ENCODE data around the gene SLC26A2. TPM values are rescaled to one million over a fixed set of nuclear protein-coding genes. Genes with fewer than 3 reads are reported as not detected.

The SLC26A2 gene
- total and polyA plus RNA-seq, 10 of the 15 experiments (the other 5 are each of a cell fraction or from before 2014, with no cell fraction given), result 1.7 to 6.4 (median 4.2) TPM

DNA sequence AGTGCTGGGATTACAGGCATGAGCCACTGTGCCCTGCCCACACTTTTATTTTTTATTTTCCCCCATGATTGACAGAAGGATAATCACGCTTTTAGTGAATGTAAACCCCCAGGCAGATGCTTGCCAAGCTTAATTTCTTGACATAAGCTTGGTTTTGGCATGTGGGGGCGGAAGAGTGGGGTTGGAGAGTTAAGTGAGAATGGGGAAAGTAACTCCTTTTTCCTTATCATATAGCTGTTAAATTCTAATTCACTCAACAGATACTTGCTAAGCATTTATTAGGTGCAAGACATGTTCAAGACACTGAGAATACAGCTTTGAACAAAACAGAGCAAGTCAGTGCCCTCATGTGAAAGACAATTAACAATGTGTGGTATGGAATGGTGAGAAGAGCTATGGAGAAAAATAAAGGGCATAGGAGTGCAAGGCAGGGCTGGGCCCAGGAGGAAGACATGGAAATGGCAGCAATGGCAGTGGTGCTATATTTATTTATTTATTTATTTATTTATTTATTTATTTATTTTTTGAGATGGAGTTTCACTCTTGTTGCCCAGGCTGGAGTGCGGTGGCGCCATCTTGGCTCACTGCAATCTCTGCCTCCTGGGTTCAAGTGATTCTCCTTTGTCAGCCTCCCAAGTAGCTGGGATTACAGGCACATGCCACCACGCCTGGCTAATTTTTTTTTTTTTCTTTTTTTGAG lies 2.2 kb downstream of the SLC26A2 start:
- in situ Hi-C loops (cut with MboI), result no loop called here
- SMC1A ChIA-PET (ENCODE audit: uncharacterized antibody, unreplicated experiment), result interaction anchor here (0.7 to 2.7 kb wide), 15 partner anchors 9 to 326 kb away, joined by 3 to 20 read pairs (median 5); partner anchors contain the start of gene TIGD6
- FAIRE-seq, result no peak

GRCh38 chr5:149963729-149964128 lies 3.2 kb downstream of the SLC26A2 start:
- ATAC-seq (no peak), DNase-seq (ENCODE audit: low read depth, low spot score) (no peak), FAIRE-seq (no peak)
- Histone ChIP-seq H3K79me2 (ENCODE audit: control insufficient read depth, insufficient read depth, low read length) (no peaks in the 10 kb centered on the region), H3K9ac (ENCODE audit: control insufficient read depth, insufficient read depth, low read length) (no peak overlapping the region), H3K4me1 (ENCODE audit: control insufficient read depth, insufficient read depth, low read length) (peaks cover 12% of the 10 kb centered on the region), H3K36me3 (ENCODE audit: control insufficient read depth in 2 of 2, insufficient read depth in 2 of 2, low read length in 1 of 2) (no peaks in the 10 kb centered on the region), H3K27me3 (replicated peaks in 1 of 2; ENCODE audit: control insufficient read depth in 2 of 2, insufficient read depth in 2 of 2, low read length in 1 of 2) (no peaks in the 10 kb centered on the region), H3K4me2 (ENCODE audit: control insufficient read depth, insufficient read depth) (no peak overlapping the region), H2AFZ (ENCODE audit: control insufficient read depth, low read depth, low read length) (no peak overlapping the region), H3K4me3 (no peak overlapping the region), H3K27ac (ENCODE audit: control insufficient read depth, insufficient read depth) (no peak overlapping the region), H3K9me3 (replicated peaks; ENCODE audit: control insufficient read depth, insufficient read depth, low read length) (no peaks in the 10 kb centered on the region), H4K20me1 (ENCODE audit: control insufficient read depth, insufficient read depth) (no peaks in the 10 kb centered on the region)
- ChIA-PET RAD21 (ENCODE audit: unreplicated experiment) (interaction anchor here (1.5 kb wide), 1 partner anchor 130 kb away, joined by 4 read pairs; no protein-coding TSS in a partner anchor), SMC1A (ENCODE audit: uncharacterized antibody, unreplicated experiment) (interaction anchor here (1.2 to 2.7 kb wide), 2 partner anchors 8 to 111 kb away, joined by 4 to 11 read pairs; no protein-coding TSS in a partner anchor), CTCF (interaction anchor here (1.2 to 3.3 kb wide), 2 partner anchors 27 to 111 kb away, joined by 3 to 45 read pairs; no protein-coding TSS in a partner anchor), POLR2A (no interaction called here)
- intact Hi-C loops (cut with micrococcal nuclease; ENCODE audit: unreplicated experiment), result loop anchor here (10.0 kb wide), 1 partner anchor 229 kb away; the partner anchor contains the start of gene PPARGC1B
- in situ Hi-C loops (cut with MboI), result no loop called here
- no TSS peak for BruUV-seq (replicated peaks)
- WGBS (ENCODE audit: insufficient coverage, insufficient replicate concordance, low lambda C conversion rate, missing lambda C conversion rate), result 97% methylated on average over 2 of the region's 3 CpGs
- TF ChIP-seq RBBP5 (conservative IDR thresholded peaks at IDR 0.05), result no peak
- TF ChIP-seq SREBF1 (IDR thresholded peaks at IDR 0.05; ENCODE audit: low read length), result no peak
- TF ChIP-seq POLR2A (IDR thresholded peaks at IDR 0.05; ENCODE audit: low read depth, low read length), result no peak
- TF ChIP-seq, protein P1, sequence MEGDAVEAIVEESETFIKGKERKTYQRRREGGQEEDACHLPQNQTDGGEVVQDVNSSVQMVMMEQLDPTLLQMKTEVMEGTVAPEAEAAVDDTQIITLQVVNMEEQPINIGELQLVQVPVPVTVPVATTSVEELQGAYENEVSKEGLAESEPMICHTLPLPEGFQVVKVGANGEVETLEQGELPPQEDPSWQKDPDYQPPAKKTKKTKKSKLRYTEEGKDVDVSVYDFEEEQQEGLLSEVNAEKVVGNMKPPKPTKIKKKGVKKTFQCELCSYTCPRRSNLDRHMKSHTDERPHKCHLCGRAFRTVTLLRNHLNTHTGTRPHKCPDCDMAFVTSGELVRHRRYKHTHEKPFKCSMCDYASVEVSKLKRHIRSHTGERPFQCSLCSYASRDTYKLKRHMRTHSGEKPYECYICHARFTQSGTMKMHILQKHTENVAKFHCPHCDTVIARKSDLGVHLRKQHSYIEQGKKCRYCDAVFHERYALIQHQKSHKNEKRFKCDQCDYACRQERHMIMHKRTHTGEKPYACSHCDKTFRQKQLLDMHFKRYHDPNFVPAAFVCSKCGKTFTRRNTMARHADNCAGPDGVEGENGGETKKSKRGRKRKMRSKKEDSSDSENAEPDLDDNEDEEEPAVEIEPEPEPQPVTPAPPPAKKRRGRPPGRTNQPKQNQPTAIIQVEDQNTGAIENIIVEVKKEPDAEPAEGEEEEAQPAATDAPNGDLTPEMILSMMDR (IDR thresholded peaks at IDR 0.05 in 2 of 3, conservative IDR thresholded peaks at IDR 0.05 in 1 of 3; ENCODE audit: control insufficient read depth in 2 of 3, extremely low read depth in 1 of 3, insufficient read depth in 1 of 3, low read depth in 3 of 3, low read length in 3 of 3), result no peak
- no peak for TF ChIP-seq ATF7 (IDR thresholded peaks at IDR 0.05; ENCODE audit: low read depth)
- TF ChIP-seq ZBTB33 (IDR thresholded peaks at IDR 0.05), result no peak
- no peak for TF ChIP-seq RAD21 (IDR thresholded peaks at IDR 0.05; ENCODE audit: insufficient read depth, low read depth, low read length)
- no peak for TF ChIP-seq BRCA1 (IDR thresholded peaks at IDR 0.05; ENCODE audit: low read depth, low read length)
- TF ChIP-seq ZNF207 (IDR thresholded peaks at IDR 0.05; ENCODE audit: borderline replicate concordance), result no peak
- TF ChIP-seq MTA2 (IDR thresholded peaks at IDR 0.05; ENCODE audit: low read depth), result no peak
- TF ChIP-seq MYB (IDR thresholded peaks at IDR 0.05; ENCODE audit: borderline replicate concordance, low read depth, low read length), result no peak
- no peak for TF ChIP-seq RB1 (IDR thresholded peaks at IDR 0.05; ENCODE audit: borderline replicate concordance)

More for the DNA sequence above, 2.2 kb downstream of the SLC26A2 start:
- ATAC-seq, result no peak
- WGBS (ENCODE audit: insufficient coverage, insufficient replicate concordance, low lambda C conversion rate, missing lambda C conversion rate), result 99% methylated on average over 5 of the region's 5 CpGs
- Histone ChIP-seq H3K4me1 (ENCODE audit: control insufficient read depth, insufficient read depth, low read length) (peaks cover 12% of the 10 kb centered on the region), H3K4me3 (no peak overlapping the region), H3K36me3 (ENCODE audit: control insufficient read depth in 2 of 2, insufficient read depth in 2 of 2, low read length in 1 of 2) (no peaks in the 10 kb centered on the region), H3K27ac (ENCODE audit: control insufficient read depth, insufficient read depth) (no peak overlapping the region), H4K20me1 (ENCODE audit: control insufficient read depth, insufficient read depth) (no peaks in the 10 kb centered on the region), H3K79me2 (ENCODE audit: control insufficient read depth, insufficient read depth, low read length) (no peaks in the 10 kb centered on the region), H3K27me3 (replicated peaks in 1 of 2; ENCODE audit: control insufficient read depth in 2 of 2, insufficient read depth in 2 of 2, low read length in 1 of 2) (no peaks in the 10 kb centered on the region), H3K9ac (ENCODE audit: control insufficient read depth, insufficient read depth, low read length) (no peak overlapping the region), H3K4me2 (ENCODE audit: control insufficient read depth, insufficient read depth) (no peak overlapping the region), H3K9me3 (replicated peaks; ENCODE audit: control insufficient read depth, insufficient read depth, low read length) (no peaks in the 10 kb centered on the region), H2AFZ (ENCODE audit: control insufficient read depth, low read depth, low read length) (no peak overlapping the region)
- RAD21 ChIA-PET (ENCODE audit: unreplicated experiment), result interaction anchor here (0.7 to 4.7 kb wide), 6 partner anchors 108 to 323 kb away, joined by 3 to 53 read pairs (median 4); no protein-coding TSS in a partner anchor
- CTCF ChIA-PET, result interaction anchor here (0.8 to 6.6 kb wide), 25 partner anchors 7 to 346 kb away, joined by 3 to 59 read pairs (median 4); partner anchors contain the start of gene PDE6A
- BruUV-seq (replicated peaks), result no TSS peak
- DNase-seq (ENCODE audit: low read depth, low spot score), result no peak
- intact Hi-C loops (cut with micrococcal nuclease; ENCODE audit: unreplicated experiment), result loop anchor here (10.0 kb wide), 1 partner anchor 228 kb away; the partner anchor contains the start of gene PPARGC1B
- no peak for TF ChIP-seq HDAC2 (IDR thresholded peaks at IDR 0.05)
- no peak for TF ChIP-seq TAF1 (IDR thresholded peaks at IDR 0.05; ENCODE audit: borderline replicate concordance, low read depth, low read length)
- no peak for TF ChIP-seq BACH1 (IDR thresholded peaks at IDR 0.05; ENCODE audit: borderline replicate concordance)
- POLR2A ChIA-PET, result interaction anchor here (0.6 kb wide), 1 partner anchor 490 kb away, joined by 3 read pairs; no protein-coding TSS in a partner anchor
